K562 (cell line): Measurements from ENCODE around the gene INKA2. TPM values are rescaled to one million over a fixed set of nuclear protein-coding genes. Genes with fewer than 3 reads are reported as not detected.

Experiments
- BRF1 ChIP-seq: IDR thresholded peaks from 3 replicates; pipeline ENCODE4 v1.6.1; 2011; ENCODE audit warnings: borderline replicate concordance, mild to moderate bottlenecking; ENCODE audit not compliant: insufficient read length; ENCODE audit errors: extremely low read depth
- KAT2B ChIP-seq: IDR thresholded peaks from one replicate; pipeline ENCODE4 v1.6.1; 2012; ENCODE audit warnings: low read depth, mild to moderate bottlenecking, control low read depth, inconsistent platforms, low read length, moderate library complexity
- KLF6 ChIP-seq: fragments of 250-450 bp; sonication (Bioruptor Pico); IDR thresholded peaks from 2 replicates; pipeline ENCODE4 v1.4.0; 2020; ENCODE audit warnings: mild to moderate bottlenecking, moderate library complexity, borderline replicate concordance
- MCM3 ChIP-seq: fragments of 450-650 bp; IDR thresholded peaks from 2 replicates; pipeline ENCODE4 v1.6.1; 2016
- RBM22 ChIP-seq: fragments of 200-400 bp; formaldehyde crosslinking; IDR thresholded peaks from 2 replicates; pipeline ENCODE4 v1.6.1; 2018; ENCODE audit warnings: low read length, low read depth; ENCODE audit not compliant: poor library complexity, severe bottlenecking
- SIN3B ChIP-seq: fragments of 450-650 bp; IDR thresholded peaks from 2 replicates; pipeline ENCODE4 v1.6.1; 2017; ENCODE audit warnings: low read depth, mild to moderate bottlenecking, moderate library complexity
- SRSF3 ChIP-seq: fragments of 200-400 bp; formaldehyde crosslinking; IDR thresholded peaks from 2 replicates; pipeline ENCODE4 v1.6.1; 2016; ENCODE audit warnings: mild to moderate bottlenecking, low read length, moderate library complexity; ENCODE audit not compliant: insufficient read depth
- TOE1 ChIP-seq, 2 experiments: fragments of 450-650 bp in 1 of 2; sonication (generic) in 1 of 2; formaldehyde crosslinking in 1 of 2; IDR thresholded peaks; 2 replicates each; pipeline versions ENCODE4 v1.7.1 to v1.8.0; 2016 to 2022; ENCODE audit warnings: borderline replicate concordance in 2 of 2, mild to moderate bottlenecking in 2 of 2, antibody characterized with exemption in 1 of 2, inconsistent platforms in 1 of 2, low read depth in 1 of 2, missing genetic modification reagents in 1 of 2, moderate library complexity in 1 of 2
- TSC22D4 ChIP-seq: fragments of 450-650 bp; IDR thresholded peaks from 2 replicates; pipeline ENCODE4 v1.6.1; 2016; ENCODE audit warnings: missing genetic modification characterization, missing biosample characterization, control low read depth
- XRCC3 ChIP-seq: fragments of 450-650 bp; IDR thresholded peaks from 2 replicates; pipeline ENCODE4 v1.6.1; 2017; ENCODE audit warnings: mild to moderate bottlenecking, moderate library complexity
- ZBTB17 ChIP-seq: fragments of 450-650 bp; formaldehyde crosslinking; IDR thresholded peaks from 2 replicates; pipeline ENCODE4 v1.4.0; 2020; ENCODE audit warnings: mild to moderate bottlenecking
- ZC3H8 ChIP-seq: fragments of 450-650 bp; IDR thresholded peaks from 2 replicates; pipeline ENCODE4 v1.6.1; 2017
- ZFP30 ChIP-seq: fragments of 250-450 bp; sonication (Bioruptor Pico); IDR thresholded peaks from 2 replicates; pipeline ENCODE4 v1.8.0; 2022; ENCODE audit warnings: moderate library complexity, mild to moderate bottlenecking, inconsistent platforms, borderline replicate concordance
- ZNF354B ChIP-seq: fragments of 250-450 bp; sonication (Bioruptor Pico); IDR thresholded peaks from 2 replicates; pipeline ENCODE4 v1.4.0; 2020
- ZNF583 ChIP-seq: fragments of 250-450 bp; sonication (Bioruptor Pico); IDR thresholded peaks from 2 replicates; pipeline ENCODE4 v1.4.0; 2020
- ZNF785 ChIP-seq: fragments of 250-450 bp; sonication (Bioruptor Pico); IDR thresholded peaks from 2 replicates; pipeline ENCODE4 v1.4.0; 2020; ENCODE audit warnings: mild to moderate bottlenecking
- polyA plus RNA-seq, 8 experiments: library from polyadenylated mRNA; depleted of rRNA in 4 of 8; stranded (reverse) in 5 of 8; unstranded in 3 of 8; fragments of >200 nt; fragmentation: Nextera tagmentation in 2 of 8; fragmentation: Illumina TruSeq in 1 of 8; extraction: Ambion mirVana in 2 of 8; extraction: Trizol in 1 of 8; gene quantifications; 2 replicates each; pipeline versions ENCODE4 v1.2.1 to v1.2.3, GENCODE V29; 2011 to 2014; ENCODE audit warnings: inconsistent platforms in 1 of 8, missing spikeins in 1 of 8
- total RNA-seq, 7 experiments: library from RNA; depleted of rRNA in 6 of 7; stranded (reverse); fragments of >200 nt in 6 of 7; fragmentation: Illumina TruSeq in 2 of 7; extraction: Trizol in 2 of 7; gene quantifications; 2 replicates each; pipeline versions ENCODE4 v1.2.1 to v1.2.3, GENCODE V29; 2011 to 2021; ENCODE audit warnings: low replicate concordance in 1 of 7
- TF ChIP-seq, protein P1 (sequence below), 3 experiments: fragments of 200-800 bp in 1 of 3; sonication (Bioruptor generic) in 1 of 3; sonication (generic) in 1 of 3; formaldehyde crosslinking in 1 of 3; IDR thresholded peaks; 2 replicates each; pipeline versions ENCODE4 v1.6.1 to v1.8.0; 2016 to 2022; ENCODE audit warnings: mild to moderate bottlenecking in 2 of 3, missing compliant biosample characterization in 2 of 3, missing genetic modification characterization in 2 of 3, missing genetic modification reagents in 1 of 3
- TF ChIP-seq, protein P2 (sequence below): fragments of 250-450 bp; sonication (Bioruptor Pico); IDR thresholded peaks from 2 replicates; pipeline ENCODE4 v1.8.0; 2021; ENCODE audit warnings: mild to moderate bottlenecking, moderate library complexity
- TF ChIP-seq, protein P3 (sequence below), 3 experiments: fragments of 200-800 bp in 1 of 3; fragments of 250-450 bp in 1 of 3; fragments of 450-650 bp in 1 of 3; sonication (Bioruptor Pico) in 1 of 3; sonication (Bioruptor generic) in 1 of 3; formaldehyde crosslinking in 1 of 3; IDR thresholded peaks; 2 replicates each; pipeline versions ENCODE4 v1.6.1 to v1.8.0; 2016 to 2022; ENCODE audit warnings: mild to moderate bottlenecking in 2 of 3, missing genetic modification characterization in 2 of 3, missing compliant biosample characterization in 1 of 3, moderate library complexity in 1 of 3
- TF ChIP-seq, protein P4 (sequence below): sonication (generic); formaldehyde crosslinking; IDR thresholded peaks from 2 replicates; pipeline ENCODE4 v1.8.1; 2023; ENCODE audit warnings: mild to moderate bottlenecking, missing genetic modification reagents

Gene INKA2
- total and polyA plus RNA-seq, 9 of the 15 experiments (the other 6 are each of a cell fraction or from before 2014, with no cell fraction given), result 0.04 to 1.4 (median 0.26) TPM; not detected in 1

DNA sequence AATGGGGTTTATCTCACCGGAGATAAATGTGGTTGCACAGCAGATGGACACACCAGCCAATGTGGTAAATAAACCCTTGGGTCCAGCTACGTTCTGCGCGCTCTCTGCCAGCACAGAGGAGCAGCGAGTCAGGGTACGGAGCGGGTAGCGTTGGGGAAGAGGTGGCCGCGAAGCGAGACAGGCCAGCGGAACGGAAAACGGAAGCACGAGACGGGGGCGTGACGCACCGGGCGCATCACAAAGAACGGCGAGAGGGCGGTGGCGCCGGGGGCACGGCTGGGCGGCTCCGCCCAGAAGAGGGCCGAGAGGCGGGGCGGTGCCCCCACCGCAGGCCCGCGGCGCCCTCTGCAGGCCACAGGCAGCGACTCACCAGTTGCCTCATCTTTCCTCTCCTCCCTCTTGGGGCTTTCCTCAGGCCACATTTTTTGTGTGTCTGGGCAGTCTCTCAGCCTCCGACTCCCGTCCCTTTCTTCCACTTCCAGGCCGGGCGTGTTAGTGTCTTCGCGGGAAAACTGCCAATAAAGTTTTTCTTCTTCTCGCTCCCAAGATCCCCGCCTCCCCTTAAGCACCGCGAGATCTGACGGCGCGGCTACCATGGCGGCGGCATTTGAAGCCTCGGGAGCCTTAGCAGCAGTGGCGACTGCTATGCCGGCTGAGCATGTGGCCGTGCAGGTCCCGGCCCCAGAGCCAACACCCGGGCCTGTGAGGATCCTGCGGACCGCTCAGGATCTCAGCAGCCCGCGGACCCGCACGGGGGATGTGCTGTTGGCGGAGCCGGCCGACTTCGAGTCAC is 16.3 kb upstream of the INKA2 start, which contains the start of gene DDX20 (continued):
- peak; percentile 78; the same call in 1 of the 2 replicates for TF ChIP-seq TOE1 (IDR thresholded peaks at IDR 0.05; ENCODE audit: borderline replicate concordance)
- no peak for TF ChIP-seq TOE1 (CRISPR knock-in tag; IDR thresholded peaks at IDR 0.05; ENCODE audit: borderline replicate concordance, low read depth)
- no peak for TF ChIP-seq ZNF583 (CRISPR knock-in tag)
- peak; percentile 35; the same call in 1 of the 2 replicates for TF ChIP-seq ZBTB17 (CRISPR knock-in tag)
- TF ChIP-seq ZNF354B (CRISPR knock-in tag), result no peak
- TF ChIP-seq KLF6 (CRISPR knock-in tag), result no peak; the same call in 1 of the 2 replicates
- no peak for TF ChIP-seq KAT2B
- TF ChIP-seq ZNF785 (CRISPR knock-in tag), result no peak
- TF ChIP-seq SRSF3, result no peak
- no peak for TF ChIP-seq ZFP30
- TF ChIP-seq, protein P1, sequence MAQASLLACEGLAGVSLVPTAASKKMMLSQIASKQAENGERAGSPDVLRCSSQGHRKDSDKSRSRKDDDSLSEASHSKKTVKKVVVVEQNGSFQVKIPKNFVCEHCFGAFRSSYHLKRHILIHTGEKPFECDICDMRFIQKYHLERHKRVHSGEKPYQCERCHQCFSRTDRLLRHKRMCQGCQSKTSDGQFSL (CRISPR knock-in tag; IDR thresholded peaks at IDR 0.05), result no peak
- TF ChIP-seq, protein P1 (tag; IDR thresholded peaks at IDR 0.05), result no peak
- TF ChIP-seq, protein P2, sequence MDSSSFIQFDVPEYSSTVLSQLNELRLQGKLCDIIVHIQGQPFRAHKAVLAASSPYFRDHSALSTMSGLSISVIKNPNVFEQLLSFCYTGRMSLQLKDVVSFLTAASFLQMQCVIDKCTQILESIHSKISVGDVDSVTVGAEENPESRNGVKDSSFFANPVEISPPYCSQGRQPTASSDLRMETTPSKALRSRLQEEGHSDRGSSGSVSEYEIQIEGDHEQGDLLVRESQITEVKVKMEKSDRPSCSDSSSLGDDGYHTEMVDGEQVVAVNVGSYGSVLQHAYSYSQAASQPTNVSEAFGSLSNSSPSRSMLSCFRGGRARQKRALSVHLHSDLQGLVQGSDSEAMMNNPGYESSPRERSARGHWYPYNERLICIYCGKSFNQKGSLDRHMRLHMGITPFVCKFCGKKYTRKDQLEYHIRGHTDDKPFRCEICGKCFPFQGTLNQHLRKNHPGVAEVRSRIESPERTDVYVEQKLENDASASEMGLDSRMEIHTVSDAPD, result no peak
- TF ChIP-seq BRF1, result no peak
- TF ChIP-seq, protein P3, sequence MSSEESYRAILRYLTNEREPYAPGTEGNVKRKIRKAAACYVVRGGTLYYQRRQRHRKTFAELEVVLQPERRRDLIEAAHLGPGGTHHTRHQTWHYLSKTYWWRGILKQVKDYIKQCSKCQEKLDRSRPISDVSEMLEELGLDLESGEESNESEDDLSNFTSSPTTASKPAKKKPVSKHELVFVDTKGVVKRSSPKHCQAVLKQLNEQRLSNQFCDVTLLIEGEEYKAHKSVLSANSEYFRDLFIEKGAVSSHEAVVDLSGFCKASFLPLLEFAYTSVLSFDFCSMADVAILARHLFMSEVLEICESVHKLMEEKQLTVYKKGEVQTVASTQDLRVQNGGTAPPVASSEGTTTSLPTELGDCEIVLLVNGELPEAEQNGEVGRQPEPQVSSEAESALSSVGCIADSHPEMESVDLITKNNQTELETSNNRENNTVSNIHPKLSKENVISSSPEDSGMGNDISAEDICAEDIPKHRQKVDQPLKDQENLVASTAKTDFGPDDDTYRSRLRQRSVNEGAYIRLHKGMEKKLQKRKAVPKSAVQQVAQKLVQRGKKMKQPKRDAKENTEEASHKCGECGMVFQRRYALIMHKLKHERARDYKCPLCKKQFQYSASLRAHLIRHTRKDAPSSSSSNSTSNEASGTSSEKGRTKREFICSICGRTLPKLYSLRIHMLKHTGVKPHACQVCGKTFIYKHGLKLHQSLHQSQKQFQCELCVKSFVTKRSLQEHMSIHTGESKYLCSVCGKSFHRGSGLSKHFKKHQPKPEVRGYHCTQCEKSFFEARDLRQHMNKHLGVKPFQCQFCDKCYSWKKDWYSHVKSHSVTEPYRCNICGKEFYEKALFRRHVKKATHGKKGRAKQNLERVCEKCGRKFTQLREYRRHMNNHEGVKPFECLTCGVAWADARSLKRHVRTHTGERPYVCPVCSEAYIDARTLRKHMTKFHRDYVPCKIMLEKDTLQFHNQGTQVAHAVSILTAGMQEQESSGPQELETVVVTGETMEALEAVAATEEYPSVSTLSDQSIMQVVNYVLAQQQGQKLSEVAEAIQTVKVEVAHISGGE (CRISPR knock-in tag; IDR thresholded peaks at IDR 0.05), result peak in 2 of 3 experiments; percentile 65 to 93; a peak in 3 of 6 replicates
- peak; percentile 95 for TF ChIP-seq SIN3B
- no peak for TF ChIP-seq TSC22D4 (tag)
- no peak for TF ChIP-seq ZC3H8
- TF ChIP-seq RBM22, result peak; percentile 23
- TF ChIP-seq, protein P4, sequence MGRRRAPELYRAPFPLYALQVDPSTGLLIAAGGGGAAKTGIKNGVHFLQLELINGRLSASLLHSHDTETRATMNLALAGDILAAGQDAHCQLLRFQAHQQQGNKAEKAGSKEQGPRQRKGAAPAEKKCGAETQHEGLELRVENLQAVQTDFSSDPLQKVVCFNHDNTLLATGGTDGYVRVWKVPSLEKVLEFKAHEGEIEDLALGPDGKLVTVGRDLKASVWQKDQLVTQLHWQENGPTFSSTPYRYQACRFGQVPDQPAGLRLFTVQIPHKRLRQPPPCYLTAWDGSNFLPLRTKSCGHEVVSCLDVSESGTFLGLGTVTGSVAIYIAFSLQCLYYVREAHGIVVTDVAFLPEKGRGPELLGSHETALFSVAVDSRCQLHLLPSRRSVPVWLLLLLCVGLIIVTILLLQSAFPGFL, result peak; percentile 95; the same call in 1 of the 2 replicates
- no peak for TF ChIP-seq XRCC3
- TF ChIP-seq MCM3, result no peak
